ENCODE data around the gene EFNA5.

DNA sequence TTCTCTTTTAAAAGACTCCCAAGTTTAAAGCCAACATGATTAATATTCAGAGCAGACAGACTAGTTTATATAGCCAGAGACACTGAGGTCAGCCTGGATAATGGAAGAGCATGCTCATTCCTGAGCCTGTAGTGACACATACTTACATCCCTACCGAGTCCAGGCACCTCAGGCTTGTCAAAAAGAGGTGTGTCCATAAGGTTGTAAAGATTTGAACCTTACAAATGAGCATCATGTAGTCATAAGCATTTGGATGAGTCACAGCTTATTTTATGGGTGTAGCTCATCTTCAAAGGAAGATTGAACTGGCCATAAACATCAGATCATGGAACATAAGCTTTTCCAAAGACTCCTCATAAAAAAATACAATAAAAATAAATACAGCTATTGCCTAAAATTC, 333.5 kb downstream of the EFNA5 start:
- TF ChIP-seq POLR2A (IDR thresholded peaks at IDR 0.05; ENCODE audit: low read length) (no peak), GATA1 (IDR thresholded peaks at IDR 0.05; ENCODE audit: low read depth, low read length) (no peak)

Measured in erythroblast (primary cell).